H9 (cell line): ENCODE measurements around the gene CAPN12. TPM values are rescaled to one million over a fixed set of nuclear protein-coding genes. Genes with fewer than 3 reads are reported as not detected.

Source experiments
- DNase-seq: peaks from one replicate; pipeline ENCODE4 v3.0.0-alpha.2; 2017
- H2AFZ ChIP-seq: one replicate; pipeline ENCODE4 v1.6.1; 2013; ENCODE audit warnings: mild to moderate bottlenecking, low read length, control low read depth, moderate library complexity
- H2AK5ac ChIP-seq: 2 replicates; pipeline ENCODE4 v1.6.1; 2013; ENCODE audit warnings: low read length, control low read depth, mixed read lengths; ENCODE audit not compliant: insufficient read length
- H2BK120ac ChIP-seq: one replicate; pipeline ENCODE4 v1.6.1; 2013; ENCODE audit warnings: low read depth, mild to moderate bottlenecking, low read length, control low read depth, inconsistent platforms; ENCODE audit not compliant: poor library complexity, severe bottlenecking
- H2BK12ac ChIP-seq: 2 replicates; pipeline ENCODE4 v1.6.1; 2013; ENCODE audit warnings: low read length, control low read depth, mixed read lengths, low read depth; ENCODE audit not compliant: insufficient read length
- H2BK15ac ChIP-seq: 2 replicates; pipeline ENCODE4 v1.6.1; 2013; ENCODE audit warnings: low read depth, low read length, control low read depth
- H2BK20ac ChIP-seq: one replicate; pipeline ENCODE4 v1.6.1; 2013; ENCODE audit warnings: low read depth, mild to moderate bottlenecking, low read length, control low read depth, inconsistent platforms; ENCODE audit not compliant: poor library complexity, severe bottlenecking
- H2BK5ac ChIP-seq: 2 replicates; pipeline ENCODE4 v1.6.1; 2013; ENCODE audit warnings: low read length, control low read depth, mixed read lengths; ENCODE audit not compliant: insufficient read length
- H3K14ac ChIP-seq: 2 replicates; pipeline ENCODE4 v1.6.1; 2013; ENCODE audit warnings: low read length, control low read depth; ENCODE audit not compliant: insufficient read depth
- H3K18ac ChIP-seq: 2 replicates; pipeline ENCODE4 v1.6.1; 2013; ENCODE audit warnings: low read depth, mild to moderate bottlenecking, mixed read lengths, low read length, control low read depth; ENCODE audit not compliant: insufficient read length
- H3K23ac ChIP-seq: 2 replicates; pipeline ENCODE4 v1.6.1; 2013; ENCODE audit warnings: low read length, control low read depth, mixed read lengths, low read depth; ENCODE audit not compliant: insufficient read length
- H3K23me2 ChIP-seq: 2 replicates; pipeline ENCODE4 v1.6.1; 2013; ENCODE audit warnings: low read depth, mild to moderate bottlenecking, mixed read lengths, low read length, control low read depth; ENCODE audit not compliant: insufficient read length, poor library complexity, severe bottlenecking
- H3K27ac ChIP-seq: 2 replicates; pipeline ENCODE4 v1.5.1; 2013; ENCODE audit warnings: low read length, control low read depth, mixed read lengths, low read depth; ENCODE audit not compliant: insufficient read length
- H3K27me3 ChIP-seq: 2 replicates; pipeline ENCODE4 v1.6.1; 2013; ENCODE audit warnings: low read length, control low read depth, inconsistent platforms; ENCODE audit not compliant: insufficient read depth
- H3K4ac ChIP-seq: 2 replicates; pipeline ENCODE4 v1.6.1; 2013; ENCODE audit warnings: low read depth, mild to moderate bottlenecking, control low read depth, inconsistent platforms, low read length, moderate library complexity
- H3K4me1 ChIP-seq: 2 replicates; pipeline ENCODE4 v1.6.1; 2013; ENCODE audit warnings: low read length, control low read depth, inconsistent platforms; ENCODE audit not compliant: insufficient read depth
- H3K4me2 ChIP-seq: 2 replicates; pipeline ENCODE4 v1.6.1; 2013; ENCODE audit warnings: low read length, control low read depth, mixed read lengths; ENCODE audit not compliant: insufficient read length, insufficient read depth
- H3K56ac ChIP-seq: 2 replicates; pipeline ENCODE4 v1.6.1; 2013; ENCODE audit warnings: low read depth, mild to moderate bottlenecking, mixed read lengths, low read length, control low read depth; ENCODE audit not compliant: insufficient read length
- H3K79me1 ChIP-seq: 2 replicates; pipeline ENCODE4 v1.6.1; 2013; ENCODE audit warnings: low read depth, mild to moderate bottlenecking, moderate library complexity, low read length, control low read depth, inconsistent platforms; ENCODE audit not compliant: insufficient read depth, poor library complexity, severe bottlenecking
- H3K79me2 ChIP-seq: 2 replicates; pipeline ENCODE4 v1.6.1; 2013; ENCODE audit warnings: low read length, control low read depth, inconsistent platforms; ENCODE audit not compliant: insufficient read depth
- H3K9ac ChIP-seq: 2 replicates; pipeline ENCODE4 v1.6.1; 2013; ENCODE audit warnings: low read length, control low read depth, mixed read lengths; ENCODE audit not compliant: insufficient read length; ENCODE audit errors: extremely low read depth
- H3K9me3 ChIP-seq: one replicate; pipeline ENCODE4 v1.6.1; 2013; ENCODE audit warnings: low read depth, low read length, inconsistent platforms; ENCODE audit not compliant: control insufficient read depth
- H3T11ph ChIP-seq: one replicate; pipeline ENCODE4 v1.6.1; 2013; ENCODE audit warnings: mild to moderate bottlenecking, low read length, control low read depth, inconsistent platforms
- H4K20me1 ChIP-seq: one replicate; pipeline ENCODE4 v1.6.1; 2013; ENCODE audit not compliant: control insufficient read depth, insufficient read length, insufficient read depth
- H4K5ac ChIP-seq: 2 replicates; pipeline ENCODE4 v1.6.1; 2013; ENCODE audit warnings: low read depth, mild to moderate bottlenecking, mixed read lengths, low read length, control low read depth; ENCODE audit not compliant: insufficient read length
- H4K8ac ChIP-seq: replicated peaks from 2 replicates; pipeline ENCODE4 v1.6.1; 2013; ENCODE audit warnings: low read length, control low read depth, mixed read lengths, low read depth; ENCODE audit not compliant: insufficient read length
- H4K91ac ChIP-seq: 2 replicates; pipeline ENCODE4 v1.6.1; 2013; ENCODE audit warnings: low read depth, mild to moderate bottlenecking, moderate library complexity, mixed read lengths, low read length, control low read depth; ENCODE audit not compliant: insufficient read length
- H3K27ac Mint-ChIP-seq, 3 experiments: 2 replicates in 2 of 3; 3 replicates in 1 of 3; pipeline ENCODE4 v1.8.0; 2020 to 2021; ENCODE audit warnings: mixed read lengths in 3 of 3, mild to moderate bottlenecking in 1 of 3, moderate library complexity in 1 of 3
- H3K27me3 Mint-ChIP-seq: 2 replicates; pipeline ENCODE4 v1.8.0; 2021; ENCODE audit warnings: low read depth, mild to moderate bottlenecking, moderate library complexity, mixed read lengths
- H3K36me3 Mint-ChIP-seq, 3 experiments: 2 replicates in 2 of 3; 3 replicates in 1 of 3; pipeline ENCODE4 v1.8.0; 2020 to 2021; ENCODE audit warnings: low read depth in 3 of 3, mixed read lengths in 3 of 3; ENCODE audit not compliant: insufficient read depth in 1 of 3
- H3K4me1 Mint-ChIP-seq, 2 experiments: 2 replicates each; pipeline ENCODE4 v1.8.0; 2020; ENCODE audit warnings: mixed read lengths in 2 of 2
- H3K4me3 Mint-ChIP-seq, 2 experiments: 2 replicates in 1 of 2; 3 replicates in 1 of 2; pipeline ENCODE4 v1.8.0; 2020 to 2021; ENCODE audit warnings: mild to moderate bottlenecking in 2 of 2, mixed read lengths in 2 of 2, moderate library complexity in 1 of 2
- H3K9me3 Mint-ChIP-seq, 2 experiments: 2 replicates in 1 of 2; 3 replicates in 1 of 2; pipeline ENCODE4 v1.8.0; 2020; ENCODE audit warnings: mild to moderate bottlenecking in 2 of 2, mixed read lengths in 2 of 2, moderate library complexity in 1 of 2
- WGBS: extraction: QIAGEN DNeasy Blood & Tissue Kit; methylation state at CpG from one replicate; pipeline ENCODE4 v1.1.7; 2013; ENCODE audit warnings: missing lambda C conversion rate, low lambda C conversion rate, mixed read lengths; ENCODE audit not compliant: insufficient read length; ENCODE audit errors: extremely low coverage; 5-methylcytosine and 5-hydroxymethylcytosine counted together
- total RNA-seq: library from RNA; stranded (reverse); gene quantifications from 2 replicates; pipeline ENCODE4 v1.2.1, GENCODE V29; 2021
- TF ChIP-seq, protein P1 (sequence below): fragments of 200-600 bp; sonication (generic); conservative IDR thresholded peaks from 3 replicates; pipeline ENCODE4 v1.8.0; 2021; ENCODE audit warnings: antibody characterized with exemption, mild to moderate bottlenecking

CAPN12 gene
- total RNA-seq, 1 experiment from 2014 or later, result 10.5 TPM

DNA sequence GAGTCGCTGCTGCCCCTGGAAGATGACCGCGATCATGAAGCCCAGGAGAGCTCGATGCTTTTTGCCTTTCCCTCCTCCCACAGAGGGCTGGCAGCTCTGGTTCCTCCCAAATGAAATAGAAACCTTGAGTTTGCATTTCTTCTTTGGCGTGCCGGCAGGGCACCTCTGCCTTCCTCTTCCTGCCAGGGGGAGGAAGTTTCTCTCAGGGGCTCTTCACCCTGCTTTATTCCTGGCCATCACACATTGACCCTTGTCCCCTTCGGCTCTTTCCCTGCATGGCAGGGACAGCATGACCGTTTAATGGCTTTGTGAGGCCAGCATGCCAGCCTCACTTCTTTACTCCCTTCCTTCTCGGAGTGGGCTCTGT, 49.0 kb downstream of the CAPN12 start:
- H2AFZ ChIP-seq, result no peak overlapping the region
- no peak overlapping the region for H2BK5ac ChIP-seq
- no peak overlapping the region for H2BK12ac ChIP-seq
- H3K27me3 Mint-ChIP-seq, result no peaks in the 10 kb centered on the region; the same call in none of the 2 replicates
- peak overlapping the region in 1 of 2 experiments; percentile 28; a peak in 2 of 5 replicates for H3K4me3 Mint-ChIP-seq
- no peaks in the 10 kb centered on the region for H3K23me2 ChIP-seq
- DNase-seq, result no peak
- H4K8ac ChIP-seq, result no peak overlapping the region
- no peaks in the 10 kb centered on the region for H3K27me3 ChIP-seq
- H3K36me3 Mint-ChIP-seq, result peaks cover 10 to 28% (median 28%) of the 10 kb centered on the region in 3 experiments; a peak in 6 of 7 replicates
- peaks cover 14% of the 10 kb centered on the region; the same call in 1 of the 2 replicates for H3K4me1 ChIP-seq
- H3K79me1 ChIP-seq, result peaks cover 2% of the 10 kb centered on the region
- no peak overlapping the region for H3K14ac ChIP-seq
- H4K20me1 ChIP-seq, result no peaks in the 10 kb centered on the region
- H3T11ph ChIP-seq, result no peak overlapping the region
- H3K79me2 ChIP-seq, result peaks cover 21% of the 10 kb centered on the region; the same call in 1 of the 2 replicates
- peak overlapping the region; percentile 58 to 89 (median 60) for H3K27ac Mint-ChIP-seq
- no peak overlapping the region for H3K27ac ChIP-seq
- no peak overlapping the region for H3K9ac ChIP-seq
- no peak overlapping the region for H3K56ac ChIP-seq
- no peak overlapping the region for H2BK20ac ChIP-seq
- H3K9me3 Mint-ChIP-seq, result no peaks in the 10 kb centered on the region
- no peak overlapping the region for H4K5ac ChIP-seq
- TF ChIP-seq, protein P1, sequence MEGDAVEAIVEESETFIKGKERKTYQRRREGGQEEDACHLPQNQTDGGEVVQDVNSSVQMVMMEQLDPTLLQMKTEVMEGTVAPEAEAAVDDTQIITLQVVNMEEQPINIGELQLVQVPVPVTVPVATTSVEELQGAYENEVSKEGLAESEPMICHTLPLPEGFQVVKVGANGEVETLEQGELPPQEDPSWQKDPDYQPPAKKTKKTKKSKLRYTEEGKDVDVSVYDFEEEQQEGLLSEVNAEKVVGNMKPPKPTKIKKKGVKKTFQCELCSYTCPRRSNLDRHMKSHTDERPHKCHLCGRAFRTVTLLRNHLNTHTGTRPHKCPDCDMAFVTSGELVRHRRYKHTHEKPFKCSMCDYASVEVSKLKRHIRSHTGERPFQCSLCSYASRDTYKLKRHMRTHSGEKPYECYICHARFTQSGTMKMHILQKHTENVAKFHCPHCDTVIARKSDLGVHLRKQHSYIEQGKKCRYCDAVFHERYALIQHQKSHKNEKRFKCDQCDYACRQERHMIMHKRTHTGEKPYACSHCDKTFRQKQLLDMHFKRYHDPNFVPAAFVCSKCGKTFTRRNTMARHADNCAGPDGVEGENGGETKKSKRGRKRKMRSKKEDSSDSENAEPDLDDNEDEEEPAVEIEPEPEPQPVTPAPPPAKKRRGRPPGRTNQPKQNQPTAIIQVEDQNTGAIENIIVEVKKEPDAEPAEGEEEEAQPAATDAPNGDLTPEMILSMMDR, result no peak
- no peak overlapping the region for H2AK5ac ChIP-seq
- H3K4ac ChIP-seq, result no peak overlapping the region
- peaks cover 50 to 62% of the 10 kb centered on the region in 2 experiments for H3K4me1 Mint-ChIP-seq
- H2BK15ac ChIP-seq, result no peak overlapping the region
- no peak overlapping the region for H3K23ac ChIP-seq
- no peak overlapping the region for H3K18ac ChIP-seq
- H3K4me2 ChIP-seq, result no peak overlapping the region
- H3K9me3 ChIP-seq, result no peaks in the 10 kb centered on the region
- no CpG with 5 or more reads among the region's 9 CpGs for WGBS
- no peak overlapping the region for H4K91ac ChIP-seq
- H2BK120ac ChIP-seq, result no peak overlapping the region
